Cerebellar cortex (tissue), 1 donor: ENCODE results near the gene ARHGAP35.
A peak's percentile ranks its signal among the peaks of the same experiment; 100 is the strongest.
"Not testable (repeated sequence)": the region's sequence is repeated elsewhere in the genome, so short reads cannot be mapped to it uniquely, and the experiment has no call there.

Source experiments
- DNase-seq: peaks from one replicate; pipeline ENCODE4 v3.0.0-alpha.2; 2015; ENCODE audit warnings: low spot score

Gene ARHGAP35

GRCh38 chr19:46871173-46871572, 10.4 kb downstream of the ARHGAP35 start:
- not testable (repeated sequence) for DNase-seq

DNA sequence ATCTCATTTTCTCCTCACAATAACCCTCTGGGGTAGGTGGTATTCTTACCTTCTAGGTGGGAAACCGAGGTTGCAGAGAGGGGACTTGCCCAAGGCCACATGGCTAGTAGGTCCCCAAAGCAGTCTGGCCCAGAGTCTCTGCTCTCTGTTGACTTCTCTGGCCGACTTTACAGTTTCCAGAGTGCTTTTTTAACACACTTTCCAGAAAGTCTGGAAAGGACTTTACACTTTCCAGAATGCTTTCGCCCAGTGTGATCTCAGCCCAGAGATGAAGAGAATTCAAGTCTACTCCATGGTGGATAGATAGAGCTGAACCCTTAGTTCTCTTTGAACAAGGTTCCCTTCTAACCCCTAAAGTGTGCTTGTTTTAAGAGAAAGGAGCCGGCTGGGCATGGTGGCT, 12.2 kb downstream of the ARHGAP35 start:
- no peak for DNase-seq

DNA sequence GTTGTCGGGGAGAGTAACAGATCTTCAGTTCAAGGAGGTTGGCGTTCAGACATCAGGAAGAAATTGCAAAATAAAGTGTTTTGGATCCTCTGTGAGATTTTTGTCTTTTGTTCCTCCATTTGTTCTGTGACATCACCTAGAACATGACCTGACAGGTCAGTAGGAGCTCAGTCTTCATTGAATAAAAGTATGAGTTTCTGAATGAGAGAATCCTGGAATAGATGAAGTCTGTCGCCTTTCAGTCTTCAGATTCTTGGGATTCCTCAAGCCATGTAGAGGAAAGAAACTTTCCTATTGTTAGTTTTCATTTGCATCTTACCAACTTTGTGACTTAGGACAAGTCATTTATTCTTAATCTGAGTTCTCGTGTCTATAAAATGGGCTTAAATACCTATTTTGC, 14.4 kb downstream of the ARHGAP35 start:
- DNase-seq, result no peak

DNA sequence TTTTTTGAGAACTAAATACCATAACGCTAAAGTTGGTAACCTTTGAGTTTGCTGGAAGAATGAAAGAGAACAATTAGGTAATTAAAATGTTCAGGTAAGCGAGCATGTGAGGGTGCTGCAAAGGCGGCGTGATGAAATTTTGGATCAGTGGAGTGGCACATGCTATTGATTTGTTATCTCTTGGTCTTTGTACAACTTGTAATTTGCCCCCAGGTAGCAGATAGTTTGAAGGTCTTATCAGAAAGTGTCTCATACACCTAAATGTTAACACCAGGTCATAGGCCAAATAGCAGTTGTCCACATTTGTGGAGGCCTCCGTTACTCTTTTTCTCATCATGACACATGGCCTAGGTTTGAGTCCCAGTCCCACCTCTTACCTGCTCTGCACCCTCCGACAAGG, 14.9 kb downstream of the ARHGAP35 start:
- no peak for DNase-seq

DNA sequence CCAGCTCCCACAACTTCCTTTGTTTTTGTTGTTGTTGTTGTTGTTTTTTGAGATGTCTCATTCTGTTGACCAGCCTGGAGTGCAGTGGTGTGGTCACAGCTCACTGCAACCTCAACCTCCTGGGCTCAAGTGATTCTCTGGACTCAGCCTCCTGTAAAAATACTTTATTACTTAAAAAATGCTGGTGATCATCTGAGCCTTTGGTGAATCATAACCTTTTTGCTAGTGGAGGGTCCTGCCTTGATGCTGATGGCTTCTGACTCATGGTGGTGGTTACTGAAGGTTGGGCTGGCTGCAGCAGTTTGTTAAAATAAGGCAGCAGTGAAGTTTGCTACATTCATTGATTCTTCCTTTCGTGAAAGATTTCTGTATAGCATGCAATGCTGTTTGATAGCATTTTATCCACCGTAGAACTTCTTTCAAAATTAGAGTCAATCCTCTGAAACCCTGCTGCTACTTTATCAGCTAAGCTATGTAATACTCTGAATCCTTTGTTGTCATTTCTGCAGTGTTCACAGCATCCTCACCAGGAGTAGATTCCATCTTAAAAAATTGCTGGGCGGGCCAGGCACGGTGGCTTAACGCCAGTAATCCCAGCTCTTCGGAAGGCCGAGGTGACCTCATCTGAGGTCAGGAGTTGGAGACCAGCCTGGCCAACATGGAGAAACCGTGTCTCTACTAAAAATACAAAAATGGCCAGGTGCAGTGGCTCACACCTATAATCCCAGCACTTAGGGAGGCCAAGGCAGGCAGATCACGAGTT, 18.0 kb downstream of the ARHGAP35 start:
- DNase-seq, result no peak

DNA sequence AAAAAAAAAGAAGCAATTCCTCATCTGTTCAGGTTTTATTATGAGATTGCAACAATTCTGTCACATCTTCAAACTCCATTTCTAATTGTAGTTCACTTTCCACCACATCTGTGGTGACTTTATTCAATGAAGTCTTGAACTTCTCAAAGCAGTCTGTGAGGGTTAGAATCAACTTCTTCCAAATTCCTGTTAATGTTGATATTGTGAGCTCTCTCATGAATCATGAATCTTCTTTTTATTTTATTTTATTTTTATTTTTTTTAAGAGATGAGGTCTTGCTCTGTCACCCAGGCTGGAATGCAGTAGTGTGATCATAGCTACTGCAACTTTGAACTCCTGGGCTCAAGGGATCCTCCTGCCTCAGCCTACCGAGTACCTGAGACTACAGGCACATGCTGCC, 19.6 kb downstream of the ARHGAP35 start:
- DNase-seq, result no peak

- no peak for DNase-seq
These were observed 20.3 kb downstream of the ARHGAP35 start for GRCh38 chr19:46881092-46881491.

- no peak for DNase-seq
These were observed 21.2 kb downstream of the ARHGAP35 start for GRCh38 chr19:46882034-46882433.

DNA sequence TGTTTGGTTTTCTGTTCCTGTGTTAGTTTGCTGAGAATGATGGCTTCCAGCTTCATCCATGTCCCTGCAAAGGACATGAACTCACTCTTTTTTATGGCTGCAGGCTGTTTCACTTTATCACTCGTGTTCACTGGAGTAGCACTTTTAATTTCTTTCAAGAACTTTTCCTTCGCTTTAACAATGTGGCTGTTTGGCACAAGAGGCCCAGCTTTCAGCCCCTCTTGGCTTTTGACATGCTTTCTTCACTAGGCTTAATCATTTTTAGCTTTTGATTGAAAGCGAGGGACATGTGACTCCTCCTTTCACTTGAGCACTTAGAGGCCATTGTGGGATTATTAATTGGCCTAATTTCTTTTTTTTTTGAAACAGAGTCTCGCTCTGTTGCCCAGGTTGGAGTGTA, 22.0 kb downstream of the ARHGAP35 start:
- DNase-seq, result not testable (repeated sequence)

DNA sequence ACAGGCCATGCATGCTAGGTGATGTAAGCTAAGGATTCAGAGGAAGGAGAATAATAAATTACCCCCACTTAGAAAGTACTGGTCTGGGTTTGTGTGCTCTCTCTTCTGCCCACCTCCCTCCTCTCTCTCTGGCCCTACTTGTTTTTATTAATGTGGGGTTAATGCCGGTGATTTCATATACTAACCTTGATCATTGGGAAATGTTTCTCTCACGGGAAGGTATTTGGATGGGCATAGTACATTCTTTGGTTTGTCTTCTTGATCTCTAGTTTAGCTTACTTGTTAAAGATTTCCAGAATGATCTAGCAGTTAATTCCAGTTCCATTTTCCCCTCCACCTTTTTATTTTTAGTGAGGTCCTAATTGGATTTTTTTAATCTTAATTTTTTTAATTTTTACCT, 24.6 kb downstream of the ARHGAP35 start:
- DNase-seq, result no peak

- no peak for DNase-seq
These were observed 25.9 kb downstream of the ARHGAP35 start for GRCh38 chr19:46886546-46887239.

DNA sequence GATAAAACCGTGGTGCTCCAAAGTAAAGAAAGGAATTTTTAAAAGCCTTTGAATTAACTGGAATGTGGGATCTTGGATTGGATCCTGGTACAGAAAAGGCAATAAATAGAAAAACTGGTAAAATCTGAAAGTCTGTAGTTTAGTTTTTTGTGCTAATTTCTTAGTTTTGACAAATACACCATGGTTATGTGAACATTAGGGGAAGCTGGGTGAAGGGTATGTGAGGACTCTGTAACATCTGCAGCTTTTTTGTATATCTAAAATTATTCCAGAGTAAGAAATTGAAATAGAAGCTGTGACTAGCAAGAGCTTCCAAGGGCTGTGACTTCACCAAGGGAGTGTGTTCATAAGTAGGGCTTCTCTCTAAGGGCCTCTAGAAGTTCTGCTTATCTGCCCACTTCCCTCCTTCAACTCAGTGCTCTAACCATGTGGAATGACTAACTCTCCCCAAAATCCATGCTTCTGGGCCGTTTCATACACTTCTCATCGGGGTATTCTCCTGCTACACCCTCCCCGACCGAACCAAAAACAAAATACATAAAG, 26.5 kb downstream of the ARHGAP35 start:
- no peak for DNase-seq

GRCh38 chr19:46890423-46891170, 29.8 kb downstream of the ARHGAP35 start:
- peak; percentile 43 for DNase-seq

DNA sequence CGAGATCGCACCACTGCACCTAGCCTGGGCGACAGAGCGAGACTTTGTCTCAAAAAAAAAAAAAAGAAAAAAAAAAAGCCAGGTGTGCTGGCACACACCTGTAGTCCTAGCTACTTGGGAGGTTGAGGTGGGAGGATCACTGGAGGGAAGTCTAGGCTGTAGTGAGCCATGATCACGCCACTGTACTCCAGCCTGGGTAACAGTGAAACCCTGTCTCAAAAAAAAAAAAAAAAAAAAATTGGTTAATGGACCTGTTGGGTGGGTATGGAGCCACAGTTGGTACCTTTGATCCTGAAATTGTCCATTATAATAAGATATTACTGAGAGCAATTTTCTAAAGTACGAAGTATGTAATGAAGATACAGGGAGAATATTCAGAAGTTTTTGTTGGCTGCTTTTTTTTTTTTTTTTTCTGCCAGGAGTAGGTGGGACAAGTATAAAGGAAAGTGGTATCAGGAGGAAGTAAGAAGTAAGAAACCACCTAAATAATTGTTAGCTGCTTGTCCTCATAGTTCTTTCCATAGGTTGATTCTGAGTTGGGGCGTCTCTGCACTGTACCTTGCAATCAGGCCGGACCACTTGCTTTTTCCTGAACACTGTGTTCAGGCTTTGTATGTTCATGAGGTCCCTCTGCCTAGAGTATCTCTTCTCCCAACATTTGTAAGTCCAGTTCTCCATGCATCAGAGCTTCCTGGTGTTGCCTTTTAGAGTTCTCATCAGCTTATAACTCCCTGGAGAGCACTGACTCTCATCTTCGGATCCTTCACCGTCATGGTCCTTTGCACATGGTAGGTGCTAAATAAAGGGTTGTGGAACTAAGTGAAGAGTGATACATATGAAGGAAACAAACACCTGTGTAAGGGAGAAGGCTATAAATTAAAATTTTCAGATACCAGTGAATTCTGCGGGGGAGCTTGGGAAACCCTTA, 31.7 kb downstream of the ARHGAP35 start:
- DNase-seq, result no peak

DNA sequence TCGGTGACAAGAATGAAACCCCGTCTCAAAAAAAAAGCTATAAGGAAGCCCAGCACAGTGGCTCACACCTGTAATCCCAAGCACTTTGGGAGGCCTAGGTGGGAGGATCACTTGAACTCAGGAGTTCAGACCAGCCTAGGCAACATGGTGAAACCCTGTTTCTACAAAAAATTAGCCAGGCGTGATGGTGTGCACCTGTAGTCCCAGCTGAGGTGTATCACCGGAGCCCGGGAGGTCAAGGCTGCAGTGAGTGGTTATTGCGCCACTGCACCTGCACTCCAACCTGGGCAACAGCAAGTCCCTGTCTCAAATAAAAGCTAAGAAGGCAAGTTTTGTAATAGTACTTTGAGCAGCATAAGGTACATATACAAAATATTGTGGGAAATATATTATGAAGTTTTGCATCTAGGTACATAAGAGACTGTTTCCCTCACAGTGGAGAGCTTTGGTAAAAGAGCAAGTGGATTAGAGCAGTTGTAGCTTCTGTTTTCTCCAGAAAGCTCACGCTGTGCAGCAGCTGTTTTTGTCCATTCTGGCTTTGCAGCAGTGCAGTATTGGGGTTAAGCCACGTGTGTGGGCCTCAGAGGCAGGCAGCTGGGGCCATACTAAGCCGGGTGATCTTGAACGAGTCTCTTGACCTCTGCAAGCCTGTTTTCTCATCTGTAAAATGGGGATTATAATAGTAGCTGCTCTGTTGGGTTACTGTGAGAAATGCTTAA, 35.4 kb downstream of the ARHGAP35 start:
- no peak for DNase-seq

DNA sequence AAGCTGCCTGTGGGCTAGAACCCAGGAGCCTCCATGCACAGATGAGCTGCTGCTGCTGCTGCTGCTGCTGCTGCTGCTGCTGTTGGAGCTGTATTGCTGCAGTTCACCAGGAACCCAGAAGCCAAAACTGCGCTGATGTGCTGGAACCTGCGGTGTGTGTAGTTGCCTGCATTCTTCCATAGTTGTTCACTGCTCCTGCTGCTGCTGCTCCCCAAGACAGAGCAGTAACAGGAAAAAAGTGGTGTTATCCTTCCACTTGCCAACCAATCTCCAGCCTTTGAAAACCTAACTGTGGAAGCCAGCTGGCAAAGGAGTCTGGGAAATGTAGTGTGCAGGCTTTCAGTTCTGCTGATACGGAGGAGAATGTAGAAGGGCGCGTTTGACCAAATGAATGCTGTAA, 37.9 kb downstream of the ARHGAP35 start:
- peak; percentile 54 for DNase-seq

DNA sequence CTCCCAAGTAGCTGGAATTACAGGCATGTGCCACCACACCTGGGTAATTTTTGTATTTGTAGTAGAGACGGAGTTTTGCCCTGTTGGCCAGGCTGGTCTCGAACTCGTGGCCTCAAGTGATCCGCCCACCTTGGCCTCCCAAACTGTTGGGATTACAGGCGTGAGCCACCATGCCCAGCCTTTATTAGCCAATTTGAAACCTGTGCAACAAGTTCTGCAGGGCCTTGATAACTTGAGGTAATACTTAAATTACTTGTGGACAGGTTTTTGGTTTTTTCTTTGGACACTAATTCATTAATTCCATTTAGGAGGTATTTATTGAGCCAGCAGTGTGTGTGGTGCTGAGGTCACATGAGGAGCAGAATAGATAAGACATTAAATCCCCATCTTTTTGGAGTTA, 39.5 kb downstream of the ARHGAP35 start:
- DNase-seq, result no peak

DNA sequence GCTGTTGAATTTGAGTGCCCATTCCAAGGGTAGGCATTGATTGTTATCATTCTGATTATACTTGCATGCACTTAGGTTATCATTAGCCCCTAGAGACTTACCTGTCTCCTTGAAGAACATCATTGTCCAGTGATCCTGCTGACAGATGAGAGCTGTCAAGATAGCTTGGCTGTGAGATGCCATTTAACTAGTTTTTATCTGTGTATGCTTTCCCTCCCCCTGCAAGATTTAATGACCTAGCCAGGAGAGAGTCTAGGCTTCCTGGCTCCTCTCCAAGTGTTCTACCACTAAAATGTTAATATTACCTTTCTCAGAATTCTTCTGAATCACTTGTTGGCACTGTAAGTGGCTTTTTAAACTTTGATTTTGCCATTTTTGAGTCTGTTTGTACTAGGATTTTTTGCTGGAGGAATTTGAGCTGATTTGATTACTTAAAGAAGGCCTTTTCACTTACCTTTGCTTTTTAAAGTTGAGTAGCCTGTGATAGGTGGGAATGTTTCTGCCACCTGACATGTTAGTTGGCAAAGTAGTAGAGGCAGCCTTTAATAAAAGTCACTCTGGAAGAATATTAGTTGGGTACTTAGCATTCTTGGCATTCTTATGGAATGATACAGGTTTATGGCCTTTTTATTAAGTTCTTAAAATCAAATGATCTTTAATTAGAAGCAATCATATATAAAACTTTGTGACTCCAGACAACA, 41.1 kb downstream of the ARHGAP35 start:
- no peak for DNase-seq

GRCh38 chr19:46902402-46902766, 41.6 kb downstream of the ARHGAP35 start:
- no peak for DNase-seq

- no peak for DNase-seq
These were observed 42.7 kb downstream of the ARHGAP35 start for GRCh38 chr19:46903458-46903857.
